Skeletal muscle cell (primary cell): ENCODE data around the gene METRNL.

Experiments
- DNase-seq: peaks from one replicate; pipeline ENCODE4 v3.0.0-alpha.2; 2010; ENCODE audit warnings: low read depth
- H3K4me3 ChIP-seq: 2 replicates; pipeline ENCODE4 v1.5.1; 2011; ENCODE audit warnings: low read depth, mild to moderate bottlenecking, control low read depth, low read length, moderate library complexity

METRNL gene

DNA sequence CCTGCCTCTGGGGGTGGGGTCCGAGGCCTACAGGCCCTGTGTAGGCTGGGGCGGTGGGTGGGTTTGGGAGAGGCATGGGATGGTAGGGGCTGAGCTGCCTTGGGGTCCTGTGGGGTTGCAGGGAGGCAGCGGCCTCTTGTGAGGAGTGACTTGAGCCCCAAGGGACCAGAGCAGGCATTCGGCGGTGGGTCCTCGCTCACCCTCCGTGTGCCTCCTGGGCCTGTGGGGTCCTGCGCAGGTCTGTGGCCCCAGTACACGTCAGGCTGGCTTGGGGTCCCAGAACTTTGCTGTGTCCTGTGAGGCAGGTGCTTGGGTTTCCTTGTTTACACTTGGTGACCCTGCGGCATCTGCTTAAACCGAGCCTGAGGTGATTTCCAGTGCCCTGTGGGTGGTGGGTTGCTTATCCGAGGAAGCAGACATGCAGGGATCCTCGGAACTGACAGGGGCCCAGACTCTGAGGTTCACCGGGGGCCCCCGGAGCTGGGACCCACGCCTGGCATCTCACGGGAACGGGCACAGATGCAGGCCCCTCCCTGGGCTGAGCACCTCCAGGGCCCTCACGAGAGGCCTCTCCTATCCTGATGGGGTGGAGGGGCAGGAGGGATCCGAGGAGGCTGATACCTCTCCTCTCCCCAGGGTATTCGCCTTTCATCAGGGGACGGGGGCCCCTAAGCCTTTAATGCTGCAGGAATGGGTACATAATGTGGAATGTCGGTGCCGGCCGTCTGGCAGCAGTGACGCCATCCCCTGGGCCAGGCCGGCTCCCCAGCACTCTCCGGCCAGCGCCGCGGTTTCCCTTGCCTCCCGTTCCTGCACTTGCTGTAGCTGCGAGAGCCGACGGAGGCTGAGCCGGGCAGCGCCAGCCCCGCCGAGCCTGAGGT lies 7.7 kb downstream of the METRNL start:
- DNase-seq, result no peak
- no peak overlapping the region for H3K4me3 ChIP-seq

DNA sequence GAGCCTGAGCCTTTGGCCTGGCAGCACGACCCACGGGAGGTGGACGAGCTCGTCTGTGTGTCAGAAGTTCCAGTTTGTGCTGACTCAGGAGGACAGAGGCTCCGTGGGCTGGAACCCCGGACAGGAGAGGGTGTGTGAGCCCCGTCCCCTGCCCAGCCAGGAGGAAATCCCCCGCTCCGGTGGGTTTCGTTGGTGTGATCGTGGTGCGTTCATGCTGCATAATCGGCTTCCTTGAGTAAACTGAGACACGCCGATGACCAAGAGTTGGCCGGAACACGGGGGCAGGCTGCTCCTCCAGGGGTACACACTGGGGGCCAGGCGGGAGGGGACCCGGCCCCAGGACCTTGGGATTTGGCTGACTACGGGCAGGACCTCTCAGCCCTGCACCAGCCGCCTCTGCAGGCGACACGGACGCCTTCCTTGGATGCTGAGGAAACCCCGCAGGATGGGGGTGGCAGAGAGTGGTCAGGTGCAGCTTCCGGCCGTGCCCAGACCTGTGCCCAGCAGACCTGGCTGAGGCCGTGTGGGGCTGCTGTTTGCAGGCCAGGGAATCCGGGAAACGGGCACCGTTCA lies 8.5 kb downstream of the METRNL start:
- H3K4me3 ChIP-seq, result no peak overlapping the region
- no peak for DNase-seq

DNA sequence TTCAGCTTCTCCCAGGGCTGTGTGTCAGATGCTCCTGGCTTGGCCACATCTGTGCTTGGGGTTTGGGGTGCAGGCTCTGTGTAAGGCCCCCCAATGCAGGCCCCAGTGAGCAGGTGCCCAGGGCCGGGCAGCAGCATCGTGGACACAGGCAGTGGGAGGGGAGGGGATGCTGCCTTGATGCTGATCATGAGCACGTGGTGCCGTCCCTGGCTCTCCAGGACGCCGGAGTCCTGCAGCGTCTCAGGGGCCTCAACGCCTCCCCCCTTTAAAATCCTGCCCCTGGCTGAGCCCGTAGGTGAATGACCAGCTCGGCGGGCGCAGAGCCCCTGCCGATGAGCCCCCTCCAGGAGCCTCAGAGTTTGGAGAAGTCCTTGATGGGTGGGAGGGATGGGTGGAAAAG lies 9.0 kb downstream of the METRNL start:
- H3K4me3 ChIP-seq, result no peak overlapping the region
- DNase-seq, result no peak

DNA sequence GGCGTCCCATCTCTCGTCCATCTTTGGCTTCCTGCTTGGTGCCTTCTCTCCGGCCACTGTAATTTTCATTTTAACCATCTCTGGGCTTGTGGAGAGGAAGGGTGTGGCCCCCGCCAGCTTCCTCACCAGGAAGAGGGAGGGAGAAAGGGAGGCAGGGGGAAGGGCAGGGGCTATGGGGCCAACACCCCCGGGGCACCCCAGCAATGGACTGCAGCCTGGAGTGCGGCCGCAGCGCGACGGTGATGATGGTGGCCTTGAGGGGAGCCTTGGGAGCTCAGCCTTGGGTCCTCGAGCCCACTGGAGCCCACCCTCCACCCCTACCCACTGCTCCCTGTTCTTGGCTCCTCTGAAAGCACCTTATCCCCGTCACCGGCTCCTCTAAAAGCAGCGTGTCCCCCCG lies 9.5 kb downstream of the METRNL start:
- no peak overlapping the region for H3K4me3 ChIP-seq
- no peak for DNase-seq

DNA sequence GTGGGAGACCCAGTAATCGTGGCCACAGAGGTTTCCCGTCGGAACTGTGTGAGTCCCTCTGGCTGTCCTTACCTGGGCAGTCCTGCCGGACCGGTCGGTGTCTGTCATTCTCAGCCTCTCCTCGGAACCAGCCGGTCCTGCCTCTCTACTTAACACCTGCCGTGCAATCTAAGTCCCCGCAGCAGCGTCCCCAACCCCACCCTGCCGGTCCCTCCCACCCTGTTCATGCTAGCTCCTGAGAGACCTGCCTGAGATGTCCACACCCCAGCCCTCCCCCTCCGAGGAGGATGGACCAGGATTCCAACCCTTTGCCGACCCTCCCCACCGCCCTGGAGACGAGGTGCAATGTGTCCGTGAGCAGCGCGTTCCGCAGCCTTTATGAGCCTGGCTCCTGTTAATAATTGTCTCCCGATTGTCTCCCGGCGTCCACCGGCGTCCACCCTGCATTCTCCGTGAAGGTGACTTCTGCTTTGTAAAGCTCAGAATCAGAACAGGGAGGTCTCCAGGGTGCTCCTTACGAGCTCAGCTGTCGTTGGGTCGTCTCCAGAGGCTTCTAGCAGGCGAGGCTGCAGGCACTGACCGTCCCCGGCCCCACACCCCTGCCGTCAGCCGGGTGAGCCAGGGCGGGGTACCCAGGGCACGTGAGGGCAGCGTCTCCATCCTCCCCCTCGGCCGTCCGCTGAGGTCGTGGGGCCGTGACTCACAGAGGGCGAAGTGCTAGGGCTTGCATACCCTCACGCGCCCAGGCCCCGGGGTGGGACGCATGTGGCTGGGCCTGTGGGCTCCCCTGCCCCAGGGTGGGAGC lies 10.1 kb downstream of the METRNL start:
- no peak overlapping the region for H3K4me3 ChIP-seq
- DNase-seq, result no peak

DNA sequence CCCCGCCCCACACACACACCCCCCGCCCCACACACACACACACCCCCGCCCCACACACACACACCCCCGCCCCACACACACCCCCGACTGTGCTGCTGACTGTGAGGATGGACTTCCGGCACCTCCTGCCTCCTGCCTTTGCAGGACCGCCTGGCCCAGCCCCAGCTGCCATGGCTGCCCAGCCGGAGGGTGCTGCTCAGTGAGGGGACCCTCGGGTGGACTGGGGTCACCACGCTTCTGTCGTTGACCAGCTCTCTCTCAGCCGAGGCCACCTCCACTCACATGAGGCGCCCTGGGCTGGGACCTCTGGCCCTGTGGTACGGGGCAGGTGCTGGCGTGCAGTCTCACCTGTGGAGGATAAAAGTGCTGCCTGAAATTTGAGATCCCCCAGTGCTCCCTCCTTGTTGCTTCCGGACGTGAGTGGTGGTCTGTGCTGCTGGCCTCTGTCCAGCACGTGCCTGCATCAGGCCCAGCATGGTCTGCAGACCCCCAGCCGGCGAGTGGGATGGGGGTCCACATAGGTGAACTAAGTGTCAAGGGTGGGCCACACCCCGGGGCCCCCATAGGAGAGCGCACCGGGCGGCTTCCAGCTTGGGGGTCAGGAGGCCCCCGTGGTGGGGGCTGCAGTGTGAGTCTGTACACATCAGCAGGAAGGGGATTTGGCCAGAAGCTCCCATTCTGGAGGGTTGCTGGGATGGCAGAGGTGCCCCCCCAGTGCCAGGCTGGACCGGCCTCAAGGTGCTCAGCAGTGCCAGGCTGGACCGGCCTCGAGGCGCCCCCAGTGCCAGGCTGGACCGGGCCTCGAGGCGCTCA lies 11.2 kb downstream of the METRNL start:
- no peak overlapping the region for H3K4me3 ChIP-seq

DNA sequence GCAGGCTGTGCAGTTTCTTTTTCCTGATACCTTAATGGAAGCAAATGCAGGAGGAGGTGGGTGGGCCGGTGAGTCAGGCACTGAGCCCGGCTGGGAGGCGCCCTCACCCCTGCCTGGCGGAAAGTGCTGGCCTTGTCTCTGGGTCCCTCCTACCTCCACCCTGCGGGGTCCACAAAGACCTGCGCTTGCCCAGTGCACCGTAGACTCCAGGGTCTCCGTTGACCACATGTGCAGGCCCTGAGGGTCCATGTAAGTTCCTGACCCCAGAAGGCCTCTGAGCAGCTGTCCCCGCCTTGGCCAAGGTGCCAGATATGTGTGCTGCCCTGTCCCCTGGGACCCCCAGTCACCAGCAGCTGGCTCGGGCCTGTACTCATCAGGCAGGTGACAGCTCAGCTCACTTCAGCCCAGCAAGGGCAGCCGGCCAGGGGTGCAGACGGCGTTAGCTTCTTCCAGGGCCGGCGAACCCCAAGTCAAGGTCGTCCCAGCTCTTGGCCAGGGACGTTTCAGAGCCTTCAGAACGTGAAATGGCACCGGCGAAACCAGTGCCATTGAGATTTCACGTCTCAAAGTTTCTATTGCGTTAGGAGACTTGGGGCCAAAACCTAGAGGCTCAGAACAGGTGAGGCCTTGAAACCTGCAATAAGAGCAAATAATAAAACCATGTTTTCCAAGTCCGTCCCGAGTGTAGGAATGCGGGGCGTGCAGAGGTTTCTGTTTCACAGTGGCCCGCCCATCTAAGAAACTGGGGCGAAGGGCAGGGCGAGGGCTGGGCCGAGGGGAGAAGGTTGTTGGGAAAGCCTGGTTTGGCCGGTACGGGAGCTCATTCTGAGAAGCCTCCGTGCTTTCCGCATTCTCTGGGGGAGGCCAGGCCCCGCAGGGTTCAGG lies 12.1 kb downstream of the METRNL start:
- no peak for DNase-seq
- no peak overlapping the region for H3K4me3 ChIP-seq

More for the DNA sequence above, 11.2 kb downstream of the METRNL start:
- DNase-seq, result no peak

DNA sequence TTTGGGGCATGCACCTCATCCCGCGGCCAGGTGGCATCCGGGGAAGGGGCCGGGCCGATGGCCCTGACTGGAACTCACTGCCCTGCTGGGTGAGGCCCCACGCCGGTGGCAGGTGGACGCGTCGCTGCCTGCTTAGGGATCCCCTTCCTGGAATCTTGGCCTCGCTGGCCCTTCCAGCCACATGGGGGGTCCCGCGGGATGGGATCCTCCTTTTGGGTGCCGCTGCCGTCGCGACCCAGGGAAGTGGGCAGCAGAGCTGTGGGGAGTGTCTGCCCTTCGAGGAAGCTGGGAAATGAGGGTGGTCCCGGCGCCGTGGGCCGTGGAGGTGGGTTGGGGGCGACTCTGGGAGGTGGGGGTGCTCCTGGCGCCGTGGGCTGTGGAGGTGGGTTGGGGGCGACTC lies 12.8 kb downstream of the METRNL start:
- no peak for DNase-seq
- no peak overlapping the region for H3K4me3 ChIP-seq

DNA sequence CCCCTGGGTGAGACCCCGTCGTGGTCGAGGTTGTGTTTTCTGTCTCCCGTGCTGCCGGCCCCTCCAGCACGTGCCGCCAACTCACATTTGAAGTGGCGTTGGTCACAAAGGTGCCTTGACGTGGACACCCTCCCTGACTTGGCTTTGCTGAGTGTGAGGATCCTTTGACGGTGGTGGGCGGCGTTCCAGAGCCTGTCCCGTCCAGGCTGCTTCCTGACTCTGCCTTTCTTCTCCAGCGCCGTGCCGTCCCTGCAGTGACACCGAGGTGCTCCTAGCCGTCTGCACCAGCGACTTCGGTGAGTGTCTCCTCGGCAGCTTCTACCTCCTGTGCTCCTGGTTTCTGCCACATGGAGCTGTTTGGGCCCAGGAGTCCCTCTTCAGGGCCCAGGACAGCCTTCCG lies 13.5 kb downstream of the METRNL start:
- no peak overlapping the region for H3K4me3 ChIP-seq
- DNase-seq, result no peak

DNA sequence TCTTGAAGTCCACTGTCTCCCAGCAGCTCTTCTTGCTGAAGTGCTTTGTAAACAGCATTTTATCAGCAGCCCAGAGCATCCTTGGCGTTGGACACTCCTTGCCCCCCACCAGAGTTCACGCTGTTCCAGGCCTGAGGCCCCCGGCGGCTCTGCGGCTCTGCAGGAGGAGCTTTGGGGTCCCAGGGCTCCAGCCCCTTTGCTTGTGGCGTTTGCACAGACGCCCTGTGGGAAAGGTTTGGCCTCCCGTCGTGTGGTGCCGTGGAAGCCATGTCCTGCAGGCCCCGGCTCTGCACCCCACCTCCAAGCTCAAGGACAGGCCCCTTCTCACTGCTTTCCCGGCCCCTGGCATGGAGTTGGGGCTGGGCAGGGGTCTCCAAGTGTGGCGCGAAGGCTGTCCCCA lies 14.1 kb downstream of the METRNL start:
- DNase-seq, result no peak

DNA sequence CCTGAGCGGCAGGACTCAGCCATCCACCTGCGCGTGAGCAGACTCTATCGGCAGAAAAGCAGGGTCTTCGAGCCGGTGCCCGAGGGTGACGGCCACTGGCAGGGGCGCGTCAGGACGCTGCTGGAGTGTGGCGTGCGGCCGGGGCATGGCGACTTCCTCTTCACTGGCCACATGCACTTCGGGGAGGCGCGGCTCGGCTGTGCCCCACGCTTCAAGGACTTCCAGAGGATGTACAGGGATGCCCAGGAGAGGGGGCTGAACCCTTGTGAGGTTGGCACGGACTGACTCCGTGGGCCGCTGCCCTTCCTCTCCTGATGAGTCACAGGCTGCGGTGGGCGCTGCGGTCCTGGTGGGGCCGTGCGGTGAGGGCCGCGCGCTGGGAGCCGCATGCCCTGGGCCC lies 14.9 kb downstream of the METRNL start:
- no peak overlapping the region for H3K4me3 ChIP-seq
- no peak for DNase-seq

More for the DNA sequence above, 14.1 kb downstream of the METRNL start:
- no peak overlapping the region for H3K4me3 ChIP-seq

DNA sequence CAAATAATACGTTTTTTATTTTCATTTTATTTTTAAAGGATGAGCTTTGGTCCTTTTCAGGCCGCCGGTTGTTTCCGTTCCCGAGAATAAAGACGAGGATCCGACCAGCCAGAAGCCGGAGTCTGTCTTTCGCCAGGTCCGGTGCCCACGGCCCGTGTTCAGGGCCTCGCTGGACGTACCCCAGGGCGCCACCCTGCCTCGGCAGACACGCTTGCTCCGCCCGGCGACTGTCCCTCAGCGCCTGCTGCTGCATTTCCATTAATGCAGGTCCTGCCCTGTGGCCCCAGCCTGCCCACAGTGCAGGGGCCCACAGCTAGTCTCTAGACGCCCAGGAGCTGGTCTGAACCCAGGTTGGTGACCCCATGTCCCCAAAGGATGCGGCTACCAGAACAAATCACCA lies 15.6 kb downstream of the METRNL start:
- no peak overlapping the region for H3K4me3 ChIP-seq
- DNase-seq, result no peak

DNA sequence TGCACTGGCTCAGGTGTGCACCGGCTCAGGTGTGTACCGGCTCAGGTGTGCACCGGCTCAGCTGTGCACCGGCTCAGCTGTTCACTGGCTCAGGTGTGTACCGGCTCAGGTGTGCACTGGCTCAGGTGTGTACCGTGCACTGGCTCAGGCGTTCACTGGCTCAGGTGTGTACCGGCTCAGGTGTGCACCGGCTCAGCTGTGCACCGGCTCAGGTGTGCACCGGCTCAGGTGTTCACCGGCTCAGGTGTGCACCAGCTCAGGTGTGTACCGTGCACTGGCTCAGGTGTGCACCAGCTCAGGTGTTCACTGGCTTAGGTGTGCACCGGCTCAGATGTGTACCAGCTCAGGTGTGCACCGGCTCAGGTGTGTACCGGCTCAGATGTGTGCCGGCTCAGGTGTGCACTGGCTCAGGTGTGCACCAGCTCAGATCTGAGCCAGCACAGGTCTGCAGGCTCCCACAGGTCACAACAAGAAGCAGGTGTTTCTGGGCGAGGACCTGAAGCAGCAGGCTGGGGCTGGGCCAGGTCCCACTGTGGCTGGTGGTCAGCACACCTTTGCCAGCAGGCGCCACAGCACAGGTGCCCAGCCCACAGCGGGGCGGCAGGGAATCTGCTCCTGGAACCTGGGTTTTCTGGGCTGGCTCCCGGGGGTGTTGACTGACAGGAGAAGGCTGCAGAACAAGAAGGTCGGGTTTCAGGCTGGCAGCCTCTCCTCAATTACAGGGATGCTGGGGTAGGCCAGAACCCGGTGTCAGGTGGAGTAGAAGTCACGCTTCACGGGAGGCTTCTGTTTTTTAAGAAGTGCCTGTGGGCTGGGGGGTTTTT lies 17.2 kb downstream of the METRNL start:
- H3K4me3 ChIP-seq, result no peak overlapping the region
- DNase-seq, result no peak

DNA sequence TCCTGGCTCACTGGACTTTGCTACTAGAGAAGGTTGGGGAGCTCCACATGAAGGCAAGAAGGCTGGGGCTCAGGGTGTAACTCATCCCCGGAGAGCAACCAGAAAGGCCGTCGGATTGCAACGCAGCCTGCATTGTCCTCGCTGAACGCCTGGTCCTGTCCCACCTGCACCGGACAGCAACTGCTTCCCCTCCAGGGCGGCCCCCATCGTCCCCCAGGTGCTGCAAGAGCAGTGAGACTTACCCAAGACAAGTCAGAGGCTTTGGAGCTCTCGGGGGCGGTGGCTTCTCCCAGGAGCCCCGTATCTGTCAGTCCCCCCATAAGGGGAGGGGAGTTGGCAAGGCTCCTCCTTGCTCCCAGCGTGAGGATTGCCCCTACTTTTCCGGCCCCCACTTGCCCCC lies 18.4 kb downstream of the METRNL start:
- DNase-seq, result no peak

DNA sequence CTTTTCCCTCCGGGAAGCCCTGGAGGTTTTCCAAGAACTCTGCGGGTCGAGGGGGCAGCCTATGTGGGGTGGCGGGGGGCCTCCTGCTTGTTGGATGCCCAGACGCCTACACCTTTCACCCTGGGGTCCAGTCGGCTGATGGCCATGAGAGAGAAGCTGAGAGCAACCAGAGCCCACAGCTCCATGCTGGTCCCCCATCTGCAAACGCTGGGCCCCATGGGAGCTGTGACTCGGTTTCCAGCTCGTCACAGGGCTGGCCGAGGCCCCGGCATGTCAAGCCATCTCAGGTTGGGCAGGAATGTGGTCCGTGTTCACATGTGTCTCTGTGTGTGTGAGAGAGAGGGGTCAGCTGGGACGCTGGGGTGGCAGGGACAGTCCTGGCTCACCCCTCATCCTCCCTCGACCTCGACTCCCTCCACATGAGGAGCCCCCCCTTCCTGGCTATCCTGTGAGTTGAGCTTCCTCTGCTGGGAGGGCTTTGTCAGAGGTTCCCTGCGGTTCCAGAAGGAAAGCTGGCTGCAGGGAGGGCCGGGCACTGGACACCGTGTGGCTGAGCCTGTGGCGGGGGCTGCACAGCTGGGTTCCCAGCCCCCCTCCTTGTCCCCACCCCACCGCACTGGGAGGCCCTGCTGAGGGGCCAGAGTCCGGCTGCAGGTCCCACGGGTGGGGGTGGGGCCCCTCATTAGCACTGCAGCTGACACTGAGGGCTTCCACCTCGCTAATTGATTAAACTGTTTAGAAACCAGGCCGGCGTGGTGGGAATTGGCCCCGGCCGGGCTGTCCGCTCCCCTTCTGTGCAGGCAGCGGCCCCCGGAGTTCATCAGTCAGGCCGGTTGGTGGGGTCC lies 19.1 kb downstream of the METRNL start:
- H3K4me3 ChIP-seq, result no peak overlapping the region
- DNase-seq, result no peak

More for the DNA sequence above, 18.4 kb downstream of the METRNL start:
- no peak overlapping the region for H3K4me3 ChIP-seq

DNA sequence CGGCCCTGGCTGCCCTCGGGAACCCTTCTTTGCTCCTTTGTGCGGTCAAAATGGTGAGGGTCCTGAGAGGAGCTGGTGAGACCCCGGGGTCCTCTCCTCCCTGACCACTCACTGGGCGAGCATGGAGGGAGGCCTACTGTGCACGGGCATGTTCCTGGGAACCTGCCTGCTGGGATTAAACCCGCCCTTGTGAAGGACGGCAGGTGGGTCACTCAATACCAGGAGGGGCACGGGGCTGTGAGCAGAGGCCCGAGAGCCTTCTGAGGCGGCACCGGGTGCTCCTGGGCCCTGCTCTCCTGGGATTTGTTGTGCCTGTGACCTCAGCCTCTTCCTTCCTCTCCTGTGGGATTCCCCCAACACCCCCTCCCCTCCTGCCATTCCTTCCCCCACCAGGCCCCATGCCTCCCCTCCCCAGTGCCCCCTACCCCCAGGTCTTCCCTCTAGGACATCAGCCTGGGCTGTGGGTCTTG lies 19.7 kb downstream of the METRNL start:
- DNase-seq, result no peak
- no peak overlapping the region for H3K4me3 ChIP-seq
